Heart left ventricle (tissue), 13 donors: Measurements from ENCODE around the gene CRADD.

Experiments
- CTCF ChIP-seq, 12 donors: fragments of 200-600 bp; sonication (generic) in 4 of 12; IDR thresholded peaks; one replicate each; pipeline versions ENCODE4 v1.5.0 to v1.8.0; 2018 to 2022; ENCODE audit warnings: antibody characterized with exemption in 12 of 12, mild to moderate bottlenecking in 5 of 12
- POLR2A ChIP-seq, 2 donors: fragments of 450-650 bp; IDR thresholded peaks; one replicate each; pipeline ENCODE4 v1.6.1; 2017; ENCODE audit warnings: antibody characterized with exemption in 2 of 2, mild to moderate bottlenecking in 2 of 2, moderate library complexity in 2 of 2
- donor health status: ischemic (EF 13 %, LVEDD 7.1; RV severe dilation, severe dysfunction).
- donor health status: DM: no; HTN: yes; CAD: no.
- donor health status: DM: no; HTN: no; CAD: no.
- donor health status: ischemic (EF 25% LVEDD 6.9; RV normal size, moderate dysfunction).
- donor health status: ischemic (EF 25% LVEDD 5.7; RV mildly dilated, moderate dysfunction).
- donor health status: ischemic (EF 35%, LVEDD 5.7; RV mildly dilated, moderate dysfunction).
- donor health status: nonischemic (EF 11% LVEDD 7.7; RV severe dilation, severe dysfunction).
- donor health status: DM: yes; HTN: yes; CAD: no.
- donor health status: PGD.
- donor health status: ischemic (EF 29% LVEDD 5.4; RV normal size, mild dysfunction).
- donor health status: nonischemic (EF 23%, LVEDD 6.1; RV moderate dilation, normal function).

GRCh38 chr12:93857991-93858447 lies 180.8 kb downstream of the CRADD start:
- TF ChIP-seq CTCF (IDR thresholded peaks at IDR 0.05) (no peak), POLR2A (IDR thresholded peaks at IDR 0.05) (no peak)
